HG03103 (cell line): Measurements from ENCODE around the gene IFNA14.
"Not testable (repeated sequence)": the region's sequence is repeated elsewhere in the genome, so short reads cannot be mapped to it uniquely, and the experiment has no call there.

ENCODE experiments used
- ATAC-seq: cut with Tn5 transposase; IDR thresholded peaks from one replicate; pipeline ENCODE4 v1.9.1; 2021; ENCODE audit warnings: low read depth; ENCODE audit not compliant: unreplicated experiment

Gene IFNA14

GRCh38 chr9:21217211-21217610 lies 22.6 kb downstream of the IFNA14 start, which contains the start of gene IFNA16:
IFNA16 (minus strand) TSS chr9:21217311; CDS start chr9:21217305, 6 bp downstream.
- ATAC-seq, result not testable (repeated sequence)

- ATAC-seq, result not testable (repeated sequence)
Measured at GRCh38 chr9:21213411-21214326, 26.1 kb downstream of the IFNA14 start.

- not testable (repeated sequence) for ATAC-seq
Measured at GRCh38 chr9:21212160-21212559, 27.6 kb downstream of the IFNA14 start.

GRCh38 chr9:21210782-21211181 lies 29.0 kb downstream of the IFNA14 start:
- not testable (repeated sequence) for ATAC-seq

- ATAC-seq, result no peak
Measured at GRCh38 chr9:21210311-21210710, 29.5 kb downstream of the IFNA14 start.

- not testable (repeated sequence) for ATAC-seq
Measured at GRCh38 chr9:21207043-21207442, 32.8 kb downstream of the IFNA14 start, which contains the start of gene IFNA10. IFNA10 (minus strand) TSS chr9:21207143; CDS start chr9:21207097, 46 bp downstream.

GRCh38 chr9:21205204-21205603 lies 34.6 kb downstream of the IFNA14 start:
- no peak for ATAC-seq

- not testable (repeated sequence) for ATAC-seq
Measured at GRCh38 chr9:21202105-21202504, 37.7 kb downstream of the IFNA14 start, which contains the start of gene IFNA7. IFNA7 (minus strand) TSS chr9:21202205; CDS start chr9:21202165, 40 bp downstream.

GRCh38 chr9:21194867-21195776 lies 44.7 kb downstream of the IFNA14 start:
- peak; percentile 92 for ATAC-seq
